IMR-90 (cell line): ENCODE data around the gene PDXK. TPM values are rescaled to one million over a fixed set of nuclear protein-coding genes. Genes with fewer than 3 reads are reported as not detected.

ENCODE experiments used
- ATAC-seq: fragments of 200-7000 bp; cut with Tn5 transposase; 2 replicates; pipeline ENCODE4 v1.9.1; 2020; ENCODE audit warnings: low read depth, mild to moderate bottlenecking, moderate library complexity
- BruUV-seq: library from RNA; stranded (reverse); fragments of 400-500 nt; replicated peaks from 2 replicates; lab custom pipeline; 2021; lab: Mats Ljungman, UMichigan
- CTCF ChIA-PET: fragments of 300-600 bp; formaldehyde crosslinking; extraction: SDS; loops from one replicate; lab custom pipeline; 2021; ENCODE audit warnings: antibody characterized with exemption; lab: Yijun Ruan, JAX
- POLR2A ChIA-PET: fragments of 300-600 bp; sonication (Branson Sonifier 250); formaldehyde crosslinking; loops from one replicate; lab custom pipeline; 2022; ENCODE audit warnings: antibody characterized with exemption; ENCODE audit not compliant: unreplicated experiment; lab: Charles Lee
- DNase-seq: peaks from one replicate; pipeline ENCODE4 v3.0.0; 2013
- H2AFZ ChIP-seq: replicated peaks from 2 replicates; pipeline ENCODE3; 2013; ENCODE audit warnings: low read length, mild to moderate bottlenecking; ENCODE audit not compliant: poor library complexity
- H2AK5ac ChIP-seq: 2 replicates; pipeline ENCODE4 v1.6.1; 2013; ENCODE audit warnings: low read depth, low read length, inconsistent platforms
- H2AK9ac ChIP-seq: replicated peaks from 2 replicates; pipeline ENCODE3; 2013; ENCODE audit warnings: mild to moderate bottlenecking, low read depth, low read length, moderate library complexity; ENCODE audit not compliant: poor library complexity
- H2BK120ac ChIP-seq: 2 replicates; pipeline ENCODE4 v1.6.1; 2013; ENCODE audit warnings: low read depth, low read length, inconsistent platforms
- H2BK15ac ChIP-seq: 3 replicates; pipeline ENCODE4 v1.6.1; 2013; ENCODE audit warnings: low read depth, low read length, inconsistent platforms
- H2BK20ac ChIP-seq: 2 replicates; pipeline ENCODE4 v1.6.1; 2013; ENCODE audit warnings: low read depth, mild to moderate bottlenecking, inconsistent platforms, low read length, moderate library complexity
- H2BK5ac ChIP-seq: 2 replicates; pipeline ENCODE4 v1.6.1; 2013; ENCODE audit warnings: mild to moderate bottlenecking, low read depth, low read length, inconsistent platforms; ENCODE audit not compliant: poor library complexity, severe bottlenecking
- H3K14ac ChIP-seq: replicated peaks from 2 replicates; pipeline ENCODE4 v1.6.1; 2013; ENCODE audit warnings: low read depth, low read length, inconsistent platforms
- H3K18ac ChIP-seq: 2 replicates; pipeline ENCODE4 v1.6.1; 2013; ENCODE audit warnings: low read depth, low read length, control low read depth
- H3K23ac ChIP-seq: 2 replicates; pipeline ENCODE4 v1.6.1; 2013; ENCODE audit warnings: low read depth, low read length, inconsistent platforms
- H3K27ac ChIP-seq: 2 replicates; pipeline ENCODE4 v1.5.1; 2013; ENCODE audit warnings: mild to moderate bottlenecking, control low read depth, low read length; ENCODE audit not compliant: insufficient read depth
- H3K27me3 ChIP-seq: 2 replicates; pipeline ENCODE4 v1.6.1; 2013; ENCODE audit warnings: low read length; ENCODE audit not compliant: control insufficient read depth, insufficient read depth
- H3K36me3 ChIP-seq: 2 replicates; pipeline ENCODE4 v1.6.1; 2013; ENCODE audit warnings: low read length, mixed read lengths; ENCODE audit not compliant: control insufficient read depth, insufficient read depth
- H3K4ac ChIP-seq: 2 replicates; pipeline ENCODE4 v1.6.1; 2013; ENCODE audit warnings: low read depth, low read length, inconsistent platforms
- H3K4me1 ChIP-seq: 2 replicates; pipeline ENCODE4 v1.6.1; 2013; ENCODE audit warnings: low read length, mixed read lengths; ENCODE audit not compliant: control insufficient read depth, insufficient read depth
- H3K4me2 ChIP-seq: 2 replicates; pipeline ENCODE4 v1.6.1; 2013; ENCODE audit warnings: low read depth, mild to moderate bottlenecking, control low read depth, low read length, moderate library complexity
- H3K4me3 ChIP-seq: 2 replicates; pipeline ENCODE4 v1.5.1; 2013; ENCODE audit warnings: low read depth, mild to moderate bottlenecking, control low read depth, low read length, moderate library complexity; ENCODE audit not compliant: insufficient read depth
- H3K56ac ChIP-seq: 2 replicates; pipeline ENCODE4 v1.6.1; 2013; ENCODE audit warnings: low read length, inconsistent platforms; ENCODE audit not compliant: insufficient read depth; ENCODE audit errors: extremely low read depth
- H3K79me1 ChIP-seq, 2 experiments: 2 replicates each; pipeline ENCODE4 v1.6.1; 2013; ENCODE audit warnings: low read length in 2 of 2, inconsistent platforms in 1 of 2, low read depth in 1 of 2
- H3K9ac ChIP-seq: 2 replicates; pipeline ENCODE4 v1.6.1; 2013; ENCODE audit warnings: low read depth, low read length, control low read depth
- H3K9me1 ChIP-seq: 2 replicates; pipeline ENCODE4 v1.6.1; 2013; ENCODE audit warnings: low read length, inconsistent platforms; ENCODE audit not compliant: insufficient read depth
- H3K9me3 ChIP-seq: 2 replicates; pipeline ENCODE4 v1.6.1; 2013; ENCODE audit warnings: low read length; ENCODE audit not compliant: control insufficient read depth, insufficient read depth
- H4K20me1 ChIP-seq: 2 replicates; pipeline ENCODE4 v1.6.1; 2013; ENCODE audit warnings: low read length, inconsistent platforms; ENCODE audit not compliant: insufficient read depth
- H4K5ac ChIP-seq: 2 replicates; pipeline ENCODE4 v1.6.1; 2013; ENCODE audit warnings: mild to moderate bottlenecking, low read depth, low read length, control low read depth
- H4K8ac ChIP-seq, 2 experiments: 2 replicates each; pipeline ENCODE4 v1.6.1; 2013; ENCODE audit warnings: low read depth in 2 of 2, low read length in 2 of 2, control low read depth in 1 of 2, inconsistent platforms in 1 of 2
- H4K91ac ChIP-seq: 2 replicates; pipeline ENCODE4 v1.6.1; 2013; ENCODE audit warnings: low read depth, low read length, inconsistent platforms; ENCODE audit not compliant: insufficient read depth
- BHLHE40 ChIP-seq: fragments of 150-350 bp; IDR thresholded peaks from 2 replicates; pipeline ENCODE4 v1.6.1; 2016; ENCODE audit warnings: mild to moderate bottlenecking, low read depth, low read length
- CEBPB ChIP-seq: IDR thresholded peaks from 2 replicates; pipeline ENCODE4 v1.6.1; 2012; ENCODE audit warnings: low read depth, low read length, improper control_type of control experiment
- FOS ChIP-seq: fragments of 150-350 bp; IDR thresholded peaks from 2 replicates; pipeline ENCODE4 v1.6.1; 2016; ENCODE audit warnings: low read depth, low read length
- WGBS, 2 experiments: methylation state at CpG; one replicate each; pipeline versions ENCODE4 v1.1.5 to v1.1.7; 2013; ENCODE audit warnings: missing lambda C conversion rate in 2 of 2; ENCODE audit not compliant: insufficient read length in 1 of 2; ENCODE audit errors: extremely low coverage in 2 of 2; 5-methylcytosine and 5-hydroxymethylcytosine counted together
- dilution Hi-C: fragments of 300-500 bp; cut with HindIII; formaldehyde crosslinking; loops from one replicate; pipeline ENCODE4 v1.14.3; 2018; ENCODE audit warnings: low sequenced_read_pairs; ENCODE audit not compliant: unreplicated experiment
- in situ Hi-C: fragments of 300-500 bp; cut with MboI; formaldehyde crosslinking; loops from 3 replicates; pipeline ENCODE4 v1.14.3; 2019; ENCODE audit warnings: low sequenced_read_pairs, inconsistent platforms, mixed read lengths
- intact Hi-C: fragments of 100-400 bp; cut with micrococcal nuclease; formaldehyde crosslinking; loops from 2 replicates; pipeline ENCODE4 v1.10.0; 2022
- polyA plus RNA-seq, 3 experiments: library from polyadenylated mRNA; depleted of rRNA; stranded (reverse); fragments of >200 nt; gene quantifications; 2 replicates each; pipeline ENCODE4 v1.2.3, GENCODE V29; 2012; ENCODE audit warnings: low replicate concordance in 1 of 3
- total RNA-seq: library from RNA; depleted of rRNA; stranded (reverse); fragments of >200 nt; gene quantifications from 2 replicates; pipeline ENCODE4 v1.2.3, GENCODE V29; 2012

Gene PDXK
- total and polyA plus RNA-seq, 2 of the 4 experiments (the other 2 are of a cell fraction) = 155 to 312 TPM

DNA sequence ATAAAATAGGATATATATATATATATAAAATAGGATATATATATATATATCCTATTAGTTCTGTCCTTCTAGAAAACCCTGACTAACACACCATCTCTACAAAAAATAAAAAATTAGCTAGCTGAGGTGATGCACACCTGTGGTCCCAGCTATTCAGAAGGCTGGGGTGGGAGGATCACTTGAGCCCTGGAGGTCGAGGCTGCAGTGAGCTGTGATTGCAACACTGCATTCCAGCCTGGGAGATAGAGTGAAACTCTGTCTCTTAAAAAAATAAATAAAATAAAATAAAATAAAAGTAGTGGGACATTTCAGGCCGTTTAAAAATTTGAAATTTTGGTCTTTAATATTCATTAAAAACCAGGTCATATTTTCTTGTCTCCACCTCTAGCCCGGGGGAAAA is 66.2 kb downstream of the PDXK start:
- no peak for ATAC-seq
- in situ Hi-C loops = no loop called here

More for the DNA sequence above, 66.2 kb downstream of the PDXK start:
- no peak for DNase-seq
- Histone ChIP-seq H2AK5ac (no peak overlapping the region), H4K20me1 (no peaks in the 10 kb centered on the region), H2BK15ac (no peak overlapping the region), H3K9me3 (no peaks in the 10 kb centered on the region), H3K23ac (no peak overlapping the region), H3K4ac (no peak overlapping the region), H2BK120ac (no peak overlapping the region), H3K4me1 (peaks cover 2% of the 10 kb centered on the region), H3K4me3 (no peak overlapping the region), H3K9ac (no peak overlapping the region), H2AFZ (no peak overlapping the region), H3K14ac (no peak overlapping the region), H2AK9ac (no peak overlapping the region), H3K36me3 (no peaks in the 10 kb centered on the region), H3K9me1 (peaks cover 12% of the 10 kb centered on the region), H4K8ac (no peak overlapping the region), H2BK5ac (no peak overlapping the region), H3K27me3 (no peaks in the 10 kb centered on the region; the same call in 1 of the 2 replicates), H3K27ac (no peak overlapping the region), H3K79me1 (peaks cover 3 to 8% of the 10 kb centered on the region in 2 experiments; a peak in 3 of 4 replicates), H2BK20ac (no peak overlapping the region), H3K56ac (no peak overlapping the region), H3K4me2 (no peak overlapping the region), H3K18ac (no peak overlapping the region), H4K5ac (no peak overlapping the region), H4K91ac (no peak overlapping the region)
- no CpG with 5 or more reads among the region's 3 CpGs for WGBS, 2 experiments
- intact Hi-C loops = no loop called here
- CTCF ChIA-PET = no interaction called here
- TF ChIP-seq FOS = no peak
- TF ChIP-seq CEBPB = peak; percentile 67
- TF ChIP-seq BHLHE40 = no peak
- dilution Hi-C loops = no loop called here
- no TSS peak for BruUV-seq
- POLR2A ChIA-PET = no interaction called here
